ENCODE results near the gene LAMC2.

Gene LAMC2

GRCh38 chr1:183275322-183275721 is 89.3 kb downstream of the LAMC2 start:
- Histone ChIP-seq H3K27ac (no peak overlapping the region), H3K4me3 (no peak overlapping the region)
- no peak for TF ChIP-seq CTCF (IDR thresholded peaks at IDR 0.05)
- DNase-seq (ENCODE audit: low spot score) = no peak

- Histone ChIP-seq H3K27ac (no peak overlapping the region), H3K4me3 (no peak overlapping the region)
- TF ChIP-seq CTCF (IDR thresholded peaks at IDR 0.05) = no peak
- DNase-seq (ENCODE audit: low spot score) = no peak
Observed at GRCh38 chr1:183276386-183277080, 90.5 kb downstream of the LAMC2 start.

- Histone ChIP-seq H3K27ac (peak overlapping the region in 1 of 2 donors; percentile 68), H3K4me3 (no peak overlapping the region)
- no peak for DNase-seq (ENCODE audit: low spot score)
- TF ChIP-seq CTCF (IDR thresholded peaks at IDR 0.05) = no peak
Observed at GRCh38 chr1:183277821-183278738, 92.0 kb downstream of the LAMC2 start.

GRCh38 chr1:183278739-183279591 is 92.9 kb downstream of the LAMC2 start:
- no peak overlapping the region for H3K4me3 ChIP-seq
- no peak for DNase-seq (ENCODE audit: low spot score)
- TF ChIP-seq CTCF (IDR thresholded peaks at IDR 0.05) = no peak
- H3K27ac ChIP-seq = peak overlapping the region; percentile 17 to 68

GRCh38 chr1:183279835-183280234 is 93.8 kb downstream of the LAMC2 start:
- DNase-seq (ENCODE audit: low spot score) = no peak
- Histone ChIP-seq H3K4me3 (no peak overlapping the region), H3K27ac (peak overlapping the region in 1 of 2 donors; percentile 68)
- TF ChIP-seq CTCF (IDR thresholded peaks at IDR 0.05) = no peak

- peak overlapping the region; percentile 70 to 81 for H3K27ac ChIP-seq
Observed at GRCh38 chr1:183281039-183281438, 95.0 kb downstream of the LAMC2 start.

More at GRCh38 chr1:183281039-183281438, 95.0 kb downstream of the LAMC2 start:
- H3K4me3 ChIP-seq = no peak overlapping the region
- TF ChIP-seq CTCF (IDR thresholded peaks at IDR 0.05) = no peak
- peak; percentile 90 for DNase-seq (ENCODE audit: low spot score)

Measured in coronary artery (tissue), 2 donors.